SKM-1 (cell line): Measurements from ENCODE around the gene XG.
"Not testable (repeated sequence)": the region's sequence is repeated elsewhere in the genome, so short reads cannot be mapped to it uniquely, and the experiment has no call there.

Experiments used
- DNase-seq: peaks from one replicate; lab custom pipeline; 2025; ENCODE audit not compliant: unreplicated experiment; lab: John Stamatoyannopoulos, UW

The XG gene

GRCh38 chrX:2780472-2781225 is 28.8 kb downstream of the XG start:
- DNase-seq, result not testable (repeated sequence)

GRCh38 chrX:2781226-2781571 is 29.4 kb downstream of the XG start:
- DNase-seq, result no peak

- no peak for DNase-seq
These were observed 29.9 kb downstream of the XG start for GRCh38 chrX:2781698-2782097.

DNA sequence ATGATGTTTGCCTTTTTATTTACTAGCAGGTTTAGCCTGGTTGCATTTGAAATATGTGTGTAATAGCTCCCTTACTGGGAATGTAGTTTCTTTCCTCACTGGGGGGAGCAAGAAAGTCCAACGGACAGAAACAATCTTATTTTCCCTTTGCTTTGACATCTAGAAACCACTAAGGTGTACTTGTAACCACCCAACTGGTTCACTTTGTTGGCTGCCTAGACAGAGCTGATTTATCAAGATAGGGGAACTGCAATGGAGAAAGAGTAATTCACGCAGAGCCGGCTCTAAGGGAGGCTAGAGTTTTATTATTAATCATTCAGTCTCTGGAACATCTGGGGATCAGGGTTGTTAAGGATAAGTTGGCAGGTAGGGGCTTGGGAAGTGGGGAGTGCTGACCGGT is 30.3 kb downstream of the XG start:
- DNase-seq, result no peak

DNA sequence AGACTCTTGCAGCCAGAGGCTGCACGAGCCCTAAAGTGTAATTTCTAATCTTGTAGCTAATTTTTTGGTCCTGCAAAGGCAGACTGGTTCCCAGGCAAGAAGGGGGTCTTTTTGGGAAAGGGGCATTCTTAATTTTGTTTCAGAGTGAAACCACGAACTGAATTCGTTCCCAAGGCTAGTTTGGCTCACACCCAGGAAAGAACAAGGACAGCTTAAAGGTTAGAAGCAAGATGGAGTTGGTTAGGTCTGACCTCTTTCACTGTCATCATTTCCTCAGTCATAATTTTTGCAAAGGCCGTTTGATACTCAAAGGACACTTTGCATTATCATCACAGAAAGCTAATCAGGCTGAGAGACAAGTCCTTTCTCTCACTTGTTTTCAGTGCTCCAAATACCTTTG is 30.9 kb downstream of the XG start:
- DNase-seq, result no peak

- DNase-seq, result no peak
These were observed 32.2 kb downstream of the XG start for GRCh38 chrX:2784026-2784425.

DNA sequence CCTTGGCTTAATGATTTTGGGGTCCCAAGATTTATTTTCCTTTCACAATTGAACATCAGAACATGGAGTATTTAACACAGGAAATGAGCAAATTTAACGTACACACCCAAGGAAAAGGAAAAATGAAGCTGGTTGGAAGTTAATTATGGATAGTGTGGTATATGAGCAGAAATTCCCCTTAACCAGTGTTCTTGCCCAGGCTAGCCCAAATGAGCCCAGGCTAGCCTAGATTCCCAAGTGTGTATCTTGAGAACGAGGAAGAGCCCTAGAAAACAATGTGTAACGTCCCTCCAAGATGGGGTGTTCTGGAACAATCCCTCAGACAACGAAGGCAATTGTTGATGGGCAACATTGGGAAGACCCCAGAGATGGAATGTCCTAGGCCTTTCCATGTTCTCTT is 33.7 kb downstream of the XG start:
- DNase-seq, result no peak

GRCh38 chrX:2788980-2789379 is 37.1 kb downstream of the XG start:
- DNase-seq, result no peak

GRCh38 chrX:2789569-2789968 is 37.7 kb downstream of the XG start:
- no peak for DNase-seq

DNA sequence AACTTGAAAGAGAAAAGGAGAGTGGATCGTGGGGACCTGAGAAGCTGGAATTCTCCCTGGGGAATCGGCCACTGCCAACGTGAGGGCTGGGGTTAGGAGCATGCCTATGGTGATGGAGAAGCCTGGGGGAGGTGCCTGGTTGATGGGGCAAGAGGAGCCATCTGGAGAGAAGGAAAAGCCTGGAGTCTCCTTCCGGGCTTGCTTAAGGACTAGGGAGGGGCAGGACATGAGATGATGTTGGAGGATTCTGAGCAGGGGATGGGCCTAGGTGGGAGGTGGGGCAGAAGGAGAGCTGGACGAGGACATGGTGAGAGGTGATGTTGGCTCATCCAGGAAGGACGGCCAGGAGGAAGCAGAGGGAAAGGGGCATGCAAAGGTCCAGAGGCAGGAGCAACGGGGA is 41.9 kb downstream of the XG start:
- DNase-seq, result no peak

DNA sequence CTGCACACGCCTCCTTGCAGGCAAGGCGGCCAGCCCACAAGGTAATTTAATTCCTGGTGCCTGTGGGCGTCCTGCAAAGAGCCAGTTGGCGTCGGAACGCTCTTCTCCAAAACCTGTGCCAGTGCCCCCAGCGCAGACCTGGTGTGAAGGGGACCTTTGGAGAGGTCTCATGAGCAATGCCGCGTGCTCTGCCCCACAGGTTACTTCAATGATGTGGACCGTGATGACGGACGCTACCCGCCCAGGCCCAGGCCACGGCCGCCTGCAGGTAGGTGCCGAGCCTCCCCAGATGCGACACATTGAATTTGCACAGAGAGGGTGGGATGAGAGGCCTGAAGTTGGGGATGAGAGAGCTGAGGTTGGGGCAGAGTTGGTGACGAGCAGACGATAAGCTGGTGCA is 42.5 kb downstream of the XG start:
- DNase-seq, result no peak

GRCh38 chrX:2796808-2797207 is 45.0 kb downstream of the XG start:
- DNase-seq, result not testable (repeated sequence)

DNA sequence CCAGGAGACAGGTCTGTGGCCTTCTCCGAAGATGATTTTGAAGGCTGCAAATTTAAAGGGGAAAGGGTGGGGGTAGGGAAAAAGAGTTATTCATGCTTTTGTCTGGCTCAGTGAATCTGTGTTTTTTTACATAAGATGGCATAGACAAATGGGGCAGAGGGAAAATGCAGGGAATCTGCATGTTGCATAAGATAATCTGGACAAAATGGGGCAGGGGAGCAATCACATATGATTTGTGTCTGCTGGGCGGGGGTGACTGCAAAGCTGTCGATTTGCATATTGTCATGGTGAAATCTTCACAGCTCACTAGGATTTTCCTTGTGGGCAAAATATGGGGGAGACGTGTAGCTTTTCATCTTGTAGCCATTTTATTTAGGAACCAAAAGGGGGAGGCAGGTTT is 47.5 kb downstream of the XG start:
- DNase-seq, result no peak

GRCh38 chrX:2799980-2800379 is 48.1 kb downstream of the XG start:
- not testable (repeated sequence) for DNase-seq

GRCh38 chrX:2801223-2801622 is 49.4 kb downstream of the XG start:
- no peak for DNase-seq

GRCh38 chrX:2802376-2803090 is 50.7 kb downstream of the XG start:
- DNase-seq, result not testable (repeated sequence)

- not testable (repeated sequence) for DNase-seq
These were observed 51.6 kb downstream of the XG start for GRCh38 chrX:2803486-2803885.

DNA sequence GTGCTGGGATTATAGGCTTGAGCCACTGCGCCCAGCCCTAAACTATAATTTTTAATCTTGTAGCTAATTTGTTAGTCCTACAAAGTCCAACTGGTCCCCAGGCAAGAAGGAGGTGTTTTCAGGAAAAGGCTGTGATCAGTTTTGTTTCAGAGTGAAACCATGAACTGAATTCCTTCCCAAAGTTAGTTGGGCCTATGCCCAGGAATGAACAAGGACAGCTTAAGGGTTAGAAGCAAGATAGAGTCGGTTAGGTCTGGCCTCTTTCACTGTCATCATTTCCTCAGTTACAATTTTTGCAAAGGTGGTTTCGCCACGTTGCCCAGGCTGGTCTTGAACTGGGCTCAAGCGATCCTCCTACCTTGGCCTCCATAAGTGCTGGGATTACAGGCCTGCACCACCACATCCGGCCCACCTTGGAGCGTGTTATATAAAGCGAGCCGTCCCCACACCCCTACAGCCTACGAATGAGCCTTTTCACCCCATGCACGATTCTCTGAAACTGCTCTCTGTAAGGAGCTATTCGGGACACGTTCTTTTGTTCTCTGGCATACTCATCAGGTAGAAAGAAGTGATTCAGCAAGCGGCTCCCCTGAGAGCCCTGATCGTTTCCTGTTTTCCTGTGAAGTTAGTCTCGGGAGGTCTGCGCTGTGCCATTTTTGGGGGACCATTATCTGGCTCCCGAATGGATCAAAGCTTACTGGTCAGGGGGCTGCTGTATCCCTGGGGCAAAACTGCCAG is 52.4 kb downstream of the XG start:
- DNase-seq, result not testable (repeated sequence)

DNA sequence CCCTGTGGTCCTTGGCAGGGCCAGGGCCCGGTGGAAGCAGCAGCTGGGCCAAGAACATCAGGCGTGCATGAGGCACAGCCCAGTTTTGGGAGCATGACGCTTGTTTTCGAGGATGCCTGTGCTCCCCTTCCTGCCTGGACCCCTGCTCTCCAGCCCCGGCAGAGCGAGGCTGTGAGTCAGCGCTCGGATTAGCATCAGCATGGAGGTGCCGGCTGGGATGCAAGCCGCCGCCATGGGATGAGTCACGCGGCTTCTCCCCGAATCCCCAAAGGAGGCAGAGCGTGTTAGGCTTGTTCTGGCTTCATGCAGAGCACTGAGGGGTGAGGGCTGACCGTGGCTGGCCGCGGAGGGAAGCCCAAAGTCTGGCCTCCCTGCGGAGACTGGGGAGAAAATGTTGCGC is 53.0 kb downstream of the XG start:
- not testable (repeated sequence) for DNase-seq

DNA sequence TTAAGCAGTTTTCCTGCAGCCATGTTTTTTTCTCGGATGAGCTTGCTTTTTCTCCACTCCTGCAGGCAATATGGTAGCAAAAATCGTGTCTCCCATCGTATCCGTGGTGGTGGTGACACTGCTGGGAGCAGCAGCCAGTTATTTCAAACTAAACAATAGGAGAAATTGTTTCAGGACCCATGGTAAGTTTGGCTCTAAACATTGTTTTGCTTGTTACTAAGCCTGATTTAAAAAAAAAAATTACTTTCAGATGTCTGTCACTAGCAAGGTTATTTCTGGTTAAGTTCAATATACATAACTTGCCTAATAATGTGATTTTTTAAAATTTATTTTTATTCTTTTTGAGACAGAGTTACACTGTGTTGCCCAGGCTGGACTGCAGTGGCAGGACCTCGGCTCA is 59.4 kb downstream of the XG start:
- DNase-seq, result no peak

GRCh38 chrX:2812161-2812907 is 60.5 kb downstream of the XG start:
- DNase-seq, result not testable (repeated sequence)
